GM18520 (cell line): Measurements from ENCODE around the gene WTAP.
"Not testable (repeated sequence)": the region's sequence is repeated elsewhere in the genome, so short reads cannot be mapped to it uniquely, and the experiment has no call there.

Source experiments
- ATAC-seq: cut with Tn5 transposase; IDR thresholded peaks from one replicate; pipeline ENCODE4 v1.9.1; 2021; ENCODE audit not compliant: unreplicated experiment

WTAP gene

DNA sequence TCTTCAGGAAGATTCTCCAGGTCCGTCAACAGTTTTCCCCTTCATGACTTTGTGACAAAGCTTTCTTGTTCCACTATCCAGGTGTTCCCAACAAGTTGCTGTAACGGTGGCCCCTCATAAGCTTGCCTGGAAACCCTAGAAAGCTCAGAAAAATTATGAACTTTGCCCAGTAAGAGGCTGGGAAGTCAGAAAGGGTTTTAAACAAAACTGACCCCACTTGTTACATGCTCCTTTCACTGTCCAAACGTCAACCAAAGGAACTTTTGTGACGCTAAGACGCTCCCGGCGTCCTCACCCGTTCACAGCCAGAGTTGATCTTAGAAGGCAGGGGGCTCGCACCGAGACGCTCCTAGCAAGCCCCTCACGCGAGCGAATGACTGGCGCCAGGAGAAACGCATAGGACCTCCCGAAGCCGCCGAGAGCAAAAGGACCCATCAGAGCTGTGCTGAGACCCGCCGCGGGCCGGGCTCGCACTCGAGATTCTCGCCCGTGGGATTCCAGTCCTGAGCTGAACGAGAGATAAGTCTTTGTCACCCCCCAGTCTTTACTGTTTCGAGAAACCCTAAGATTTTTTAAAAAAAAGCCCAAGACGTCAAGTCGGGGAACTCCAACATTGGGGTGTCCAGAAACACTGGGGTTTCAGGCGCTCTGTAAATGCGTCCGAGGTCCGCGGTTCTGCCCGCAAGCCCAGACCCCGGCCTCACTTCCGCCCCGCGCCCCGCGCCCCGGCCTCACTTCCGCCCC, 34.0 kb downstream of the WTAP start:
- no peak for ATAC-seq

DNA sequence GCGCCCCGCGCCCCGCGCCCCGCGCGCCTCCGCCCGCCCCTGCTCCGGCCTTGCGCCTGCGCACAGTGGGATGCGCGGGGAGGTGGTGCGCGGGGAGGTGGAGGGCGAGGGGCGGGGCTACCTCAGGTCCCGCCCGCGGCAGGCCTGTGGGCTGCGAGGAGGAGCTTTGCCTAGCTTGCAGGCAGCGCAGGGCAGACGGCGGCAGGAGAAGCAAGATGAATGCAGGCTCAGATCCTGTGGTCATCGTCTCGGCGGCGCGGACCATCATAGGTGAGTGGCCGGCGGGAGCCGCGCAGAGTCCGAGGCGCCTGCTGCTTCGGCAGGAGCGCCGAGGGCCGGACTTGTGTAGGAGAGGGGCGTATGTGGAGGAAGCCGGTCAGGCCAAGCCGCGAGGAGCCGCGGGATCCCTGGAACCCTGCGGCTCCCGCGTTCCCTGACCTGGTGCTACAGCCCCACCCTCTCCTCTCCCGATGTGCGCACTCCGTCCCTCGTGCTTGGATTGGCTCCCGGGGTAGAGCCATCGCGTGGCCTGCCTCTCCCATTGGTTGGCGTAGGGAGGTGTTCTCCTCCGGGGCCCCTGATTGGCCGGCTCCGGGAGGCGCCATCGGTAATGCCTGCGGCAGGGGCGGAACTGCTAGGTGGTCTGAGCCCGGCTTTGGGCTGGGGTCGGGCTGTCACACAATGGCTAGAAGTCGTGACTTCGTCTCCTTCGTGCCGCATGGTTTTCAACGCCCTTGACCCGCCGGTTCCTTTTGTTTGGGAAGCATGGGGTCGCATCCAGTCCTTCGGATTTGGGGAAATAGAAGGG, 34.8 kb downstream of the WTAP start, which contains the start of gene ACAT2:
Gene ACAT2 (plus strand): TSS at position 173 of the 808 bp plus-strand sequence. CDS start 43 bp downstream, at position 216.
- peak; percentile 95 for ATAC-seq

DNA sequence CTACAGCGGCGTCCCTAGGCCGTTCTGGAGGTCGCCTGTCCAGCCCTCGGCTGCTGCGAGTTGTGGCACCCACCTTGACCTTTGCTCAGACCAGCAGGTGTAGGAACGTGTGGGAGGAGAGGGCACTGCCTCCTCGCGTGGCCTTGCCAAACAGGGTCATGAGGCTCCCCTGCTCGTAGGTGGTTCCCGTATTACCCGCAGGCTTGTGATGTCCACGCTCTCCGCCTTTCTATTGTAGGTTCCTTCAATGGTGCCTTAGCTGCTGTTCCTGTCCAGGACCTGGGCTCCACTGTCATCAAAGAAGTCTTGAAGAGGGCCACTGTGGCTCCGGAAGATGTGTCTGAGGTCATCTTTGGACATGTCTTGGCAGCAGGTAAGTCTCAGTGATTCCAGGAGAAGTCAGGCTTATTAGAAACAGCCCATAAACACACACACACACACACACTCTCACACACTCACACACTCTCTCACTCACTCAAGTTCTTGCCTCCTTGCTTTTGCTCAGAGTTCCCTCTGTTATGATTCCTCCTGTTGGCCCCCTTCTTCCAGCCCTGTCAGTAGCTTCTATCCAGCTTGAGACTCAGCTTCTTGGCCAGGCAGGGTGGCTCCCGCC, 35.5 kb downstream of the WTAP start:
- no peak for ATAC-seq

DNA sequence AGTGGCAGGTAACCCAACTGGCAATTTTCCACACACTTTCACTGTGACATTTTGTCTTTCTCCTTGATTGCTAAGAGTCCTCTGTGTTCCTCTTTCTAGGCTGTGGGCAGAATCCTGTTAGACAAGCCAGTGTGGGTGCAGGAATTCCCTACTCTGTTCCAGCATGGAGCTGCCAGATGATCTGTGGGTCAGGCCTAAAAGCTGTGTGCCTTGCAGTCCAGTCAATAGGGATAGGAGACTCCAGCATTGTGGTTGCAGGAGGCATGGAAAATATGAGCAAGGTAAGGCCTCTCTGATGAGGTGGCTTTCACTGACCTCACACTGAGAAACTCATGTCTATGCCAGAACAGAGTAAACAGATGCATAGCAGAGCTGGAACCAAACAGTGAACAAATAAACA, 39.6 kb downstream of the WTAP start:
- ATAC-seq, result no peak

DNA sequence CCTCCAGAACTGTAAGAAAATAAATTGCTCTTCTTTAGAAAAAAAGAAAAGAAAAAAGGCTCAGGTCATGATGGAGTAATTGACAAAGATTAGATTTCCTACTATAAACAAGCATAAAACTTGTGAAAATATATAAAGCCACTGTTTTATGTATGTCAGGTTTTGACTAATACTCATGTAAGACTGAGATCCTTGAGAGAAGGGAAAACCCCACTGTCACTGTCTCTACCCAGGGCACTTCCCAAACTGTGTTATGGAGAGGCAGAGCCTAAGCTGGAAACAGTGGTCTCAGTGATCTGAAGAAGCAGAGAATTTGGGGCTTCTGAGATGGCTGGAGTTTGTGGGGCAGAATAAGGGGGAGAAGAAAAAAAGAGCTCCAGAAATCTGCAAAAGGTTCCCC, 42.2 kb downstream of the WTAP start:
- ATAC-seq, result no peak

DNA sequence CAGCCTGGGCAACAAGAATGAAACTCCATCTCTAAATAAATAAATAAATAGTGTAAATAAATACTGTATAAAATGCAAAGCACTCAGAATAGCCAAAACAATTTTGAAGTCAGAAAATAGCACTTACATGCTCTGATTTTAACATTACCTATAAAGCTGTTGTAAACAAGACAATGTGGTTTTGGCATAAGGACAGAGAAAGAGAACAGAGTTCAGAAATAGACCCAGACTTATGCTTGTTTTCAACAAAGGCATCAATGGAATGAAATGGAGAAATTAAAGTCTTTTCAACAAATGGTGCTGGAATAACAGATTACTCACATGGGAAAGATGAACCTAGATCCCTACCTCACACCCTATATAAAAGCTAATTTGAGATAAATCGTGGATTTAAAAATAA, 44.9 kb downstream of the WTAP start:
- no peak for ATAC-seq

DNA sequence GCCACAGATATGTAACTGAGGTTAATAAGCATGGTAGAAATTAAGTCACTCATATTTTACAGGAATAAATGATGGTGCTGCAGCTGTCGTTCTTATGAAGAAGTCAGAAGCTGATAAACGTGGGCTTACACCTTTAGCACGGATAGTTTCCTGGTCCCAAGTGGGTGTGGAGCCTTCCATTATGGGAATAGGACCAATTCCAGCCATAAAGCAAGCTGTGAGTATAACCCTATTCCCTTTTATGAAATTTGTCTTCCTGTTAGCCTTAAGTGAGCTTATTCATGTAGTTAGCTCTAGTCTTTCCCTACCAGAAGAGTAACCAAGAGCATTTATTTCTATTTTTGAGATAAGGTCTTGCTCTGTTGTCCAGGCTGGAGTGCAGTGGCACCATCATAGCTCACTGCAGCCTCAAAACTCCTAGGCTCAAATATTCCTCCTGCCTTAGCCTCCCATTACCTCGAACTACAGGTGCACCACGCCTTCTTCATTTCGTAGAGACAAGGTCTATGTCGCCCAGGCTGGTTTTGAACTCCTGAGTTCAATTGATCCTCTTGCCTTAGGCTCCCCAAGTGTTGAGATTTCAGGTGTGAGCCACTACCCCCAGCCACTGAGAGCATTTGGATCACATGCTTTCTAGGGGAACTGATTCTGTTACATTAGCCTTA, 50.1 kb downstream of the WTAP start:
- ATAC-seq, result no peak

DNA sequence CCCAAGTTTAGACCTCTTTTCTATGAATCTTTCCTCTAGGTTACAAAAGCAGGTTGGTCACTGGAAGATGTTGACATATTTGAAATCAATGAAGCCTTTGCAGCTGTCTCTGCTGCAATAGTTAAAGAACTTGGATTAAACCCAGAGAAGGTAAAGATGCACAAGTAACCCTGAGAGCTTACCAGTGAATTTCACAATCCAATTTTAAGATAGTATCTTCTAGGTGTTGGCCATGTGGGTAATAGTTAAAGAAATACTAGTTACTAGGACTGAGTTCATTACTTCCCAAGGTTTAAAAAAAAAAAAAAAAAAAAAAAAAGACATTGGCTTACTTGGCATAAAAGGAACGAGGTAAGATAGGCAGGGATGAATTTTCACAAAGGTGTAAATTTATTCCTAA, 50.8 kb downstream of the WTAP start:
- ATAC-seq, result no peak

DNA sequence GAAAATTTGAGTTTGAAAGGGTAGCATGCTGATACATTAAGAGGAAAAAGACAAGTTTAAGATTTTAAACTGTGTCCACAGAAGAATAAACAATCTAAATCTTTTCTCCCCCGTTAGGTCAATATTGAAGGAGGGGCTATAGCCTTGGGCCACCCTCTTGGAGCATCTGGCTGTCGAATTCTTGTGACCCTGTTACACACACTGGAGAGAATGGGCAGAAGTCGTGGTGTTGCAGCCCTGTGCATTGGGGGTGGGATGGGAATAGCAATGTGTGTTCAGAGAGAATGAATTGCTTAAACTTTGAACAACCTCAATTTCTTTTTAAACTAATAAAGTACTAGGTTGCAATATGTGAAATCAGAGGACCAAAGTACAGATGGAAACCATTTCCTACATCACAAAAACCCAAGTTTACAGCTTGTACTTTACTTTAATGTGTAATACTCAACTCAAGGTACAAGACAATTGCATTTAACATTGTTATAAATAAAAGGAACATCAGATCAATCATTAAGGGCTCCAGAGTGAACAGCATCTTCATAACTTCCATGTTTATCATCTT, 51.3 kb downstream of the WTAP start:
- ATAC-seq, result no peak

DNA sequence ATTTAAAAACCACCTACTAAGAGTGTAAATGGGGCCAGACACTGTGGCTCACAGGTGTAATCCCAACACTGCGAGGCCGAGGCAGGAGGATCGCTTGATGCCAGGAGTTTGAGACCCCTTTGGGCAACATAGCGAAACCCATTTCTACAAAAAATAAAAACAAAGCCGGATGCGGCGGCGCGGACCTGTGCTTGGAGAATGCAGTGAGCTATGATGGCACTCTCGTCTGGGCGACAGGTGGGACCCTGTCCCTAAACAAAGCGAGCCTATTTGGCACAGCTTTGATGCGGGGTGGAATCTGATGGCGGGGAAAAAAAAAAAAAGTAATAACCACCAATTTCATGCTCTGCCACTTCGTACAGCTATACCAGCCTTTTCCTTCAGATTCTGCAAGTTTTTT, 61.0 kb downstream of the WTAP start:
- ATAC-seq, result no peak

DNA sequence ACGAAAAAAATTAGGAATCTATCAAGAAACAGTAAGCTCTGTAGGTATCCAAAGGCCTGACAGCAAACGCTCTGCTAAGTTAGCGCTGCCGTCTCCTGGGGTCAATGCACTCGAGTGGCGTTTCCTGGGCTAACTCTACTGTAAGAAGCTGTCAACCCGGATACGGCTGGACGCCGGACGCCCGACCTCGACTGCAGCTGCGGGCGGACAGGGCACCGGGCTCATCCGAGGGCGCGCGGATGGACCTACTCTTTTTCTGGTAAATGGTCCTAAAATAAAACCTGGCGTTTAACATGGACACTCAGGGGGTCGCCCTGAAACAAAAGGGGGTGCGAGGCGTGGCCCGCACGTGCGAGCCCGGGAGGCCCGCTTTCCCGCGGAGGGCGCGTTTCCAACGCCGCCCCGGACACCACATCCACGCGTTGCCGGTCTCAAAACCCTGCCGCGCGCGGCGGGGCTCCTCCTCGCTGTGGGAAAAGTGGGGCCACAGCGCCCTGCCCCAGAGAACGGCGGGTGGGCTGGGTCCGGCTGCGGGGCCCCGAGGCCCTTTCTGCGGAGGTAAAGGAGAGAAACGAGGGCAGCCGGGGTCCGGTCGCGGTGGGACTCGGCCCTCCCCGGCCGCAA, 61.6 kb downstream of the WTAP start:
- ATAC-seq, result no peak

DNA sequence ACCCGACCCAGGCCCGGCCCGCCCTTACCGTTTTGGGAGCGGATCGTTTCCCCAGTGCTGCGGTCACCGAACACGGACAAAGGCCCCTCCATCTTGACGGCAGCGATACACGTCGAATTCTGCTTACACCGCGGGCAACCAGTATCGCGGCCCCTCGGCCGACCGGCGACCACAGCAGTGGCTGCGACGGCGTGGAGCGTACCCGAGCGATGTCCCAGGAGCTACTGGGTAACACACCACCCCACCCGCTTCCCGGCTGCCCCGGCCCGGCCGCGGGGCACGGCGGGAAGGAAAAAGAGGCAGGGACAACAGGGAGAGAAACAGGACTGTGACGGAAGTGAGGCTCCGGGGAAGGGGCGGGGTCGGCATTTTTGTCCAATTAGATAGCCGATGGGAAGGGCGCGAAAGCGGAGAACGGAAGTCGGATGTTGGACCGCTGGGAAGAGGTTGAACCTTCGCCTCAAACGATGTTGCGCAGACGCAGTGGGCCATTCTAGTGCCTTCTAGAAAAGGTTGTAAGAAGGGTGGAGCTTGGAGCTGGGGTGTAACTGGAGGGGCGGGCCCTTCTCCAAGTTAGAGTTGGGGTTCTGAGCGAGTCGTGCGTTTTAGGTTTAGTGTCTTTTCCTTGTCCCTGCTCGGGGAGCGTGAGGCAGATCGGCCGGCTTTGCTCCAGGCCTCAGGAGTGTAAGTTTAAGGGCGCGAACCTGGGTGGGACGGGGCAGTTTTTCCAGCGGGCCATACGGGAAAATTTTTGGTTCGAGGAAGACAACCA, 62.3 kb downstream of the WTAP start, which contains the start of gene TCP1:
Gene TCP1 (minus strand): TSS at position 226 of the 772 bp plus-strand sequence. CDS start 134 bp downstream, at position 92.
- ATAC-seq, result peak; percentile 63

DNA sequence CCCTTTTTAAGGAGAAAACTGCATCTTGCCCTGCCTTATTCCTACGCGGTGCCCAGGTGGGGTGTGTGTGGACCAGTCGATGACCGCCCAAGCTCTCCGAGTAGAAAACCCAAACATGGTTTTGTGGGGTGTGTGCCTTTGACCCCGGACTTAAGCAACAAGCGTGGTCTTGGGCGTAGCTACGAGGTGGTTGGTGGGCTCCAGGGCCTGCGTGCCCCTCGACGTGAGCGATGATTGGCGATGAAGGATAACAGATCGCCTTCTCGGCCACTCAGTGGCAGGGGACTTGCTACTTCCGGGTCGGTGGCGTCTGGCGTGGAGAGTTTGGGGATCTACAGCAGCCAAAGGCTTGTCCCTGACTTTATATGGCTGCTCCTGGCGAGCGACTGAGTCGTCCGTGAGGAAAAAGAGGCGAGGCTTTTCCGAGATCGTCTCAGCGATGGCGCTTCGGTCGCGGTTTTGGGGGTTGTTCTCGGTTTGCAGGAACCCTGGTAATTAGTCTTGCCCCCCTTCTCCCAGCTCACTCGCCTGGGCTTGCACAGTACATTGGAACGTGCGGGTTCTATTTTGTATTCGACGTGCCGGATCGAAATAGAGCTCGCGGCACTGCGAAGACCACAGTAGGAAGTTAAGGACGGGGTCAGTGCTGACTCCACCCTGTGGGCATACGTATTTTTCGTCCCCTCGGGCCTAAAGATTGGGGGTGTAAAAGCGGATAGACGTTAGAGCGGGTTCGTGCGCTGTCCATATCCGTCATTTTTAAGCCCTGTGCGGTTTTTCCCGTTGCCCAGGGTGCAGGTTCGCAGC, 63.0 kb downstream of the WTAP start, which contains the start of gene MRPL18:
Gene MRPL18 (plus strand): TSS at position 319 of the 807 bp plus-strand sequence. CDS start 121 bp downstream, at position 440.
- peak; percentile 82 for ATAC-seq

DNA sequence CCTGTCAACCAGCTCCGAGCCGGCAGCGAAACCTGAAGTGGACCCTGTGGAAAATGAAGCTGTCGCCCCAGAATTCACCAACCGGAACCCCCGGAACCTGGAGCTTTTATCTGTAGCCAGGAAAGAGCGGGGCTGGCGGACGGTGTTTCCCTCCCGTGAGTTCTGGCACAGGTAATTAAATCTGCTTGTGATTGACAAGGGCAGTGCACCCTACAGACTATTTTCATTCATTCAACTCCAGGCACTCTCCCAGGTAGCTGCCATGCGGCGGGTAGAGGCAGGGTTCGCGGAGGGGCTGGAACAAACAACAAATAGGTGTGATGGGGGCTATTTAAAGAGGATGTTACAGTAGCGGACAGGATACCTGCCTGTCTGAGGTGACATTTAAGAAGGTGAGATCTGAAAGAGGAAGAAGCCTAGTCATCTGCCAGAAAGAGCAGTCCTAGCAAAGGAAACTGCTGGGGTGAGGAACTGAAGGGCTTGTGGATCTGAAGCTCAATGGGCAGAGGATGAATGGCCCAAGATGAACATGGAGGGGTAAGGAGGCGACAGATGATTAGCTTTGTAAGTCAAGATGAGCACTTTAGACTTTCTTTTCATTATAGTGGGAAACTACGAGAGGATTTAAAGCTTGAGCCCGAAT, 63.8 kb downstream of the WTAP start:
- no peak for ATAC-seq

DNA sequence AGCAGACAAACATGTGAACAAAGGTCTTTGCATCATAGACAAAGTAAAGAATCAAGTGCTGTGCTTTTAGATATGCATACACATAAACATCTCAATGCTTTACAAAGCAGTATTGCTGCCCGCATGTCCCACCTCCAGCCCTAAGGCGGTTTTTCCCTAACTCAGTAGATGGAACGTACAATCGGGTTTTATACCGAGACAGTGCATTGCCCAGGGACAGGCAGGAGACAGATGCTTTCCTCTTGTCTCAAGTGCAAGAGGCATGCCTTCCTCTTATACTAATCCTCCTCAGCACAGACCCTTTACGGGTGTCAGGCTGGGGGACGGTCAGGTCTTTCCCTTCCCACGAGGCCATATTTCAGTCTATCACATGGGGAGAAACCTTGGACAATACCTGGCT, 67.7 kb downstream of the WTAP start:
- not testable (repeated sequence) for ATAC-seq

DNA sequence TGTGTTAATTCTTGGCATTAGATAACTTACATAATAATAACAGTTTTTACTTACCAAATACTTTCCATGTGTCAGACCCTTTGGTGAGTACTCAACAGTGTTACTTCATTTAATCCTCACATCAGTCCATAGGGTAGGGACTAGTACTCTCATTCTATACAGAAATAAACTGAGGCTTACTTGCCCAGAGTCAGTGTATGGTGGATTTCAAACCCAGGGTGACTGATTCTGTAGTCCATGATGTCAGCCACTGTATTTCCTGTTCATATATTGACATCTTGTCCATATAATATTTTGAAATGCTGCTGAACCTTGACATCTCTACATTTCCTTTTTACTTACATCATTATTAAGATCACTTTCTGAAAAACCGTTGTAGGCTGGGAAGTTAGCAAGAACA, 70.2 kb downstream of the WTAP start:
- ATAC-seq, result no peak

DNA sequence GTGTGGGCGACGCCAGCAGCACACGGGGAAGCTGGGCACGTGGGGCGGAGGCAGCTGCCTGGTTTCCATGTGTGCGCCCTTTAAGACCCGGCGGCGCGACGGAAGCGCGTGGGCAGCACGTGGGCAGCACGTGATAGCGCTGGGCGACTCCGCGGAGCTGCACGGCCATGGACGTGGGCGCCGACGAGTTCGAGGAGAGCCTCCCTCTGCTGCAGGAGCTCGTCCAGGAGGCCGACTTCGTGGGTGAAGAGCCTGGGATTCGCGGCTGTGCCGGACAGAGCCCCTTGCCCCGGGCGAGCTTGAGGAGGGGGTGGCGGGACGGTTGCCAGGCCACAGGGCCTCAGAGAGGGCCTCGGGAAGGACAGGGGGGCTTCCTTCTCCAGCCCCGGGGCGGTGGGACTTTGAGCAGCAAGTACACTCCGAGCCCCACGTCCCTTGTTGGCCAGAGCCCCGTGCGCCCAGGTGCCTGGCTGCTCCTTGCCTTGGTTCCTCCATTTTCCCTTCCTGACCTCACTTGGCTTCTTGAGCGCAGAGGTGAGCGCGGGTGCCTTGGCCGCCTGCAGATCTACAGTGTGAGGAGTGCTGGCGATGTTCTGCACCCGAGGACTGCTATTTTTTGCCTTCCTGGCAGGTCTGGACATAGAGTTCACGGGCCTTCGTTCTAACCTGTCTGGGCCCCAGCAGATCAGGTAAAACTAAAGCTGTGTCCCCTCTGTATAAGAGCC, 73.0 kb downstream of the WTAP start, which contains the start of gene PNLDC1:
Gene PNLDC1 (plus strand): TSS at position 136 of the 725 bp plus-strand sequence. CDS start 32 bp downstream, at position 168.
- no peak for ATAC-seq
